ENCODE results near the gene GRAMD2A.

Gene GRAMD2A

GRCh38 chr15:72197460-72198355 lies at the start of gene GRAMD2A:
Gene GRAMD2A, minus strand, starts transcription at chr15:72197787.
- DNase-seq (ENCODE audit: low read depth): no peak

- DNase-seq (ENCODE audit: low read depth): no peak
Measured at GRCh38 chr15:72242775-72243370, 45.3 kb upstream of the GRAMD2A start.

GRCh38 chr15:72239652-72240051 lies 42.1 kb upstream of the GRAMD2A start:
- no peak for DNase-seq (ENCODE audit: low read depth)

GRCh38 chr15:72238586-72238985 lies 41.0 kb upstream of the GRAMD2A start:
- no peak for DNase-seq (ENCODE audit: low read depth)

GRCh38 chr15:72237853-72238224 lies 40.3 kb upstream of the GRAMD2A start:
- peak; percentile 33 for DNase-seq (ENCODE audit: low read depth)

- DNase-seq (ENCODE audit: low read depth): peak; percentile 99
Measured at GRCh38 chr15:72237029-72237852, 39.7 kb upstream of the GRAMD2A start.

GRCh38 chr15:72236381-72237003 lies 38.9 kb upstream of the GRAMD2A start:
- DNase-seq (ENCODE audit: low read depth): no peak

GRCh38 chr15:72235298-72235697 lies 37.7 kb upstream of the GRAMD2A start:
- no peak for DNase-seq (ENCODE audit: low read depth)

- DNase-seq (ENCODE audit: low read depth): no peak
Measured at GRCh38 chr15:72233769-72234168, 36.2 kb upstream of the GRAMD2A start.

- DNase-seq (ENCODE audit: low read depth): peak; percentile 74
Measured at GRCh38 chr15:72231833-72232478, 34.4 kb upstream of the GRAMD2A start.

- peak; percentile 100 for DNase-seq (ENCODE audit: low read depth)
Measured at GRCh38 chr15:72231066-72231832, 33.7 kb upstream of the GRAMD2A start, which contains the start of gene PKM. Gene PKM, minus strand, starts transcription at chr15:72231190. Its CDS starts 12,093 bp downstream, at chr15:72219097.

- peak; percentile 81 for DNase-seq (ENCODE audit: low read depth)
Measured at GRCh38 chr15:72230197-72231065, 32.8 kb upstream of the GRAMD2A start.

- DNase-seq (ENCODE audit: low read depth): no peak
Measured at GRCh38 chr15:72229947-72230196, 32.3 kb upstream of the GRAMD2A start.

GRCh38 chr15:72229076-72229946 lies 31.7 kb upstream of the GRAMD2A start:
- DNase-seq (ENCODE audit: low read depth): peak; percentile 45

- DNase-seq (ENCODE audit: low read depth): no peak
Measured at GRCh38 chr15:72227720-72228119, 30.1 kb upstream of the GRAMD2A start.

GRCh38 chr15:72227192-72227586 lies 29.6 kb upstream of the GRAMD2A start:
- DNase-seq (ENCODE audit: low read depth): peak; percentile 89

- no peak for DNase-seq (ENCODE audit: low read depth)
Measured at GRCh38 chr15:72223278-72223677, 25.7 kb upstream of the GRAMD2A start.

- peak; percentile 73 for DNase-seq (ENCODE audit: low read depth)
Measured at GRCh38 chr15:72222393-72222792, 24.8 kb upstream of the GRAMD2A start.

- no peak for DNase-seq (ENCODE audit: low read depth)
Measured at GRCh38 chr15:72220687-72221086, 23.1 kb upstream of the GRAMD2A start.

Measured in HS-27A (cell line).